Stomach (tissue), 9 donors: ENCODE measurements around the gene PRR18. TPM values are rescaled to one million over a fixed set of nuclear protein-coding genes. Genes with fewer than 3 reads are reported as not detected.

ENCODE experiments used
- DNase-seq, 2 donors: peaks; one replicate each; pipeline versions ENCODE4 v3.0.0 to v3.0.0-alpha.2; 2013 to 2019
- H3K27ac ChIP-seq, 5 donors: fragments of 200-600 bp in 4 of 5; sonication (generic) in 4 of 5; one replicate each; pipeline ENCODE4 v1.5.1; 2013 to 2019; ENCODE audit warnings: mild to moderate bottlenecking in 1 of 5, moderate library complexity in 1 of 5
- H3K27me3 ChIP-seq, 3 donors: fragments of 200-600 bp; sonication (generic); one replicate each; pipeline ENCODE4 v1.5.1; 2017 to 2019; ENCODE audit warnings: mixed run types in 1 of 3
- H3K36me3 ChIP-seq, 4 donors: fragments of 200-600 bp; sonication (generic); 1 replicate in 3 of 4; 2 replicates in 1 of 4; pipeline ENCODE4 v1.5.1; 2016 to 2019
- H3K4me1 ChIP-seq, 4 donors: fragments of 200-600 bp; sonication (generic); one replicate each; pipeline ENCODE4 v1.5.1; 2016 to 2019
- H3K4me3 ChIP-seq, 4 donors: fragments of 200-600 bp; sonication (generic) in 3 of 4; one replicate each; pipeline ENCODE4 v1.5.1; 2016 to 2019; ENCODE audit warnings: mild to moderate bottlenecking in 1 of 4
- H3K9me3 ChIP-seq, 4 donors: fragments of 200-600 bp; sonication (generic); one replicate each; pipeline ENCODE4 v1.5.1; 2016 to 2019
- CTCF ChIP-seq, 7 experiments: fragments of 450-650 bp in 4 of 7; fragments of 200-600 bp in 3 of 7; sonication (generic) in 3 of 7; IDR thresholded peaks; one replicate each; pipeline ENCODE4 v1.5.1; 2016 to 2019; ENCODE audit warnings: antibody characterized with exemption in 7 of 7, control low read depth in 2 of 7, mild to moderate bottlenecking in 1 of 7
- EP300 ChIP-seq: sonication (generic); formaldehyde crosslinking; IDR thresholded peaks from one replicate; pipeline ENCODE4 v1.6.1; 2017; ENCODE audit warnings: antibody characterized with exemption
- POLR2A ChIP-seq, 4 donors: fragments of 450-650 bp; IDR thresholded peaks; one replicate each; pipeline ENCODE4 v1.6.1; 2016; ENCODE audit warnings: antibody characterized with exemption in 4 of 4, control low read depth in 2 of 4, mild to moderate bottlenecking in 1 of 4, moderate library complexity in 1 of 4
- POLR2AphosphoS5 ChIP-seq, 3 donors: sonication (generic); formaldehyde crosslinking; IDR thresholded peaks; one replicate each; pipeline ENCODE4 v1.6.1; 2016; ENCODE audit warnings: antibody characterized with exemption in 3 of 3
- WGBS, 5 donors: extraction: QIAGEN DNeasy Blood & Tissue Kit in 3 of 5; methylation state at CpG; one replicate each; pipeline versions ENCODE4 v1.1.5 to v1.1.7; 2013 to 2018; 5-methylcytosine and 5-hydroxymethylcytosine counted together
- intact Hi-C: fragments of 100-400 bp; cut with DNase I; formaldehyde crosslinking; loops from one replicate; pipeline ENCODE4 v1.15.1; 2023; ENCODE audit warnings: low total_unique reads
- polyA plus RNA-seq, 3 donors: library from polyadenylated mRNA; stranded (reverse); fragments of 200-250 nt; gene quantifications; one replicate each; pipeline ENCODE4 v1.2.3, GENCODE V29; 2013
- total RNA-seq, 5 donors: library from RNA; depleted of rRNA; stranded (reverse); fragments of >200 nt; gene quantifications; one replicate each; pipeline versions ENCODE4 v1.1.0 to v1.2.3, GENCODE V29; 2014 to 2016
- donor health status: healthy with polysubstance abuse.
- donor health status: Bipolar disorder and iron deficiency.
- donor health status: healthy.

Gene PRR18
- total and polyA plus RNA-seq, 8 donors: 0.18 TPM; not detected in 7

GRCh38 chr6:166323395-166323794 lies 15.2 kb upstream of the PRR18 start:
- Histone ChIP-seq H3K27me3 (no peaks in the 10 kb centered on the region), H3K27ac (no peak overlapping the region), H3K4me3 (no peak overlapping the region), H3K4me1 (no peaks in the 10 kb centered on the region), H3K9me3 (no peaks in the 10 kb centered on the region), H3K36me3 (peaks cover 20 to 95% (median 90%) of the 10 kb centered on the region in 4 donors)
- no peak for TF ChIP-seq POLR2AphosphoS5 (IDR thresholded peaks at IDR 0.05)
- no peak for TF ChIP-seq POLR2A (IDR thresholded peaks at IDR 0.05)
- TF ChIP-seq EP300: no peak
- WGBS, 5 donors: 89 to 94% (median 93%) methylated on average over 5 of the region's 5 CpGs
- DNase-seq: no peak
- intact Hi-C loops: no loop called here

DNA sequence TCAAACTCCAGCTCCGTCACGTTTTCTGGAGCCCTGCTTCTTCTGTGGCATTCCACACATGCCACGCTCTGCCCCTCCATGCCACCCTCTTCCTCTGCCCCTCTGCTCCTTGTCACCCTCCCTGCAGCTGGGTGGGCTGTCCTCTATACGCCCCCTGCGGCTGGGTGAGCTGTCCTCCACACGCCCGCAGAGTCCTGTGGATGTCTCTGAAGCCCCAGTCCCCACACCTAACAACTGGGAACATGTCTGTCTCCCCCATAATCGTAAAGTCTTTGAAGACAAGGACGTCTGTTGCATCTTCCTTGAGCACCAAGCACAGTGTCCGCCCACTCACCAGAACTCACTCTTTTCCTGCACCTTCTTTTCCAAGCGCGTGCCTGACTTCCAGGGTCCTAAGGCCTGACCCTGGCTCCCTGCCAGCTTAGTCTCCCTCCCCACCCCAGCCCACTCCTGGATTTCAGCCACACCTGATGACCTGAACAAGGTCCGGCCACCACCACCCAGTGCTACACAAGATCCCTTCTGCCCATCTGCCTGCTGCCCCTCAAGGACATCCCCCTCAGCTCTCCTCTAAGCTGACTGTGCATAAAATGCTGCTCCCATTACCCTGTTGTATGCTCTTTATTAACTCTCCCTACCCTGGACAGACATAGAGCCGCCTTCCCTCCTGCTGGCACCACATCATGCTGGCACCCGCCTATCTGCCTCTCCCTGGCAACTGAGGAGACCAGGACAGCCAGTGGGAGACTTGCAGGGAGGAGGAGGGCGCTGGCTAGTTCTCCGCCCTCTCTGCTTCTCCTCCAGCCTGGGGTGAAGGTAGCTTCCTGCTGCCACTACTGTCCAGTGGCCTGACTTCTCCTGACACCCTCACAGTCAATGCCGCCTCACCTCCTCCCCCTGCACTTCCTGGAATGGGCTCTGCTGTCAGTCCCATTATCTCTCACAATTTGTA lies 10.7 kb upstream of the PRR18 start:
- no peak for DNase-seq
- 83 to 90% (median 85%) methylated on average over 18 of the region's 18 CpGs for WGBS, 5 donors
- Histone ChIP-seq H3K4me1 (peaks cover 0 to 7% (median 0%) of the 10 kb centered on the region in 4 donors), H3K27ac (no peak overlapping the region), H3K9me3 (no peaks in the 10 kb centered on the region), H3K27me3 (no peaks in the 10 kb centered on the region), H3K36me3 (peaks cover 8 to 56% (median 52%) of the 10 kb centered on the region in 4 donors), H3K4me3 (no peak overlapping the region)
- intact Hi-C loops: no loop called here
- TF ChIP-seq POLR2A (IDR thresholded peaks at IDR 0.05): no peak
- no peak for TF ChIP-seq POLR2AphosphoS5 (IDR thresholded peaks at IDR 0.05)
- no peak for TF ChIP-seq EP300
- no peak for TF ChIP-seq CTCF (IDR thresholded peaks at IDR 0.05)

GRCh38 chr6:166318227-166318626 lies 10.0 kb upstream of the PRR18 start:
- no peak overlapping the region for H3K27ac ChIP-seq
- TF ChIP-seq POLR2A (IDR thresholded peaks at IDR 0.05) (no peak), CTCF (IDR thresholded peaks at IDR 0.05) (no peak), EP300 (no peak), POLR2AphosphoS5 (IDR thresholded peaks at IDR 0.05) (no peak)
- peaks cover 0 to 7% (median 0%) of the 10 kb centered on the region in 4 donors for H3K4me1 ChIP-seq
- H3K36me3 ChIP-seq: peaks cover 8 to 49% (median 45%) of the 10 kb centered on the region in 4 donors
- H3K9me3 ChIP-seq: no peaks in the 10 kb centered on the region
- WGBS, 5 donors: 82 to 85% (median 85%) methylated on average over 14 of the region's 14 CpGs
- intact Hi-C loops: no loop called here
- no peak overlapping the region for H3K4me3 ChIP-seq
- DNase-seq: no peak
- no peaks in the 10 kb centered on the region for H3K27me3 ChIP-seq

DNA sequence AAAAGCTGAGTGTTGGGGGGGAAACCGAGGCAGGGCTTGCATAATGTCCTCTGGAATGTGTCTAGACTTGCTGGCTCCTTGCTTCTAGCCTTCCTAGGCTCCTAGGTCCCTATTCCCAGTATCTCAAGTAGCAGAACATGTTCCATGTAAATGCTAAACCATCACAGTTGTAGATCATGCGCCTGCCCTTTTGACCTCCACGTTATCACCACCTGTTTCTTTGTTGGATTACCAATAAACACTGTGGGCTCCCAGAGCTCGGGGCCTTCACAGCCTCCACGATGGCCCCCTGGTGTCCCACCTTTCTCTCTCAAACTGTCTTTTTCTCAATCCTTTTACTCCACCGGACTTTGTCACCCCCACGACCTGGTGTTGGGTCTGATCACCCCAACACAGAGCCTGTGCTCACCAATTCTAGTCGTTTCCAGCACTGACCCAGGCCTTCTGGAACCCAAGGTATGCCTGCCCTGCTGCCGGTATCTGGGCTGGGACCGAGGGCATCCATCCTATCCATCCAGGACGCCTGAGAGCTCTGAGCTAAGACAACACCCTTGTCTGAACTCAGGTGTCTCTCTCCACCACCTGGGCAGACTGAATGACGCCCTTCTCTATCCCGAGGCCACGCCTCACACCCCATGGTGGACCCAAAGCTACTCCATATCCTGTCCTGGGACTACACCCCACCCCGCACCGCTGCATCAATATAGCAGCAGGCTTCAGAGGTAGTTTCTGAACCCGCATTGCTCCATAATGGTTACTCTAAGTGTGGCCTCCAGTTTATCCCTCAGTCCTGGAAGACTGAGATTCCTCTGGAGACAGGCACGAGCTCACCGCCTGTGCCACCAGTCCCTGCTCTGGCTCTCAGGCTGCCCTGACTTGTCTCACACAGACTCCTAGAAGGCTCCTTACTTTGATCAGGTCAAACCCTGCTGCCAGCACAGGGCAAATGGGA lies 9.3 kb upstream of the PRR18 start:
- TF ChIP-seq CTCF (IDR thresholded peaks at IDR 0.05): no peak
- TF ChIP-seq POLR2A (IDR thresholded peaks at IDR 0.05): no peak
- TF ChIP-seq EP300: no peak
- no peak for TF ChIP-seq POLR2AphosphoS5 (IDR thresholded peaks at IDR 0.05)
- Histone ChIP-seq H3K36me3 (peaks cover 8 to 42% (median 38%) of the 10 kb centered on the region in 4 donors), H3K27me3 (no peaks in the 10 kb centered on the region), H3K9me3 (no peaks in the 10 kb centered on the region), H3K4me3 (no peak overlapping the region), H3K4me1 (peaks cover 0 to 7% (median 0%) of the 10 kb centered on the region in 4 donors), H3K27ac (no peak overlapping the region)
- intact Hi-C loops: no loop called here
- WGBS, 5 donors: 84 to 89% (median 87%) methylated on average over 18 to 19 of the region's 19 CpGs
- DNase-seq: no peak
